Measurements from ENCODE around the gene COL18A1.

COL18A1 gene

GRCh38 chr21:45393833-45394638, 10.9 kb upstream of the COL18A1 start:
- DNase-seq (ENCODE audit: insufficient read length, low spot score) (no peak), FAIRE-seq (no peak)
- TF ChIP-seq CTCF (IDR thresholded peaks at IDR 0.05; ENCODE audit: insufficient read depth, missing control alignments), result no peak

- no peak for FAIRE-seq
- DNase-seq (ENCODE audit: insufficient read length, low spot score), result no peak
- TF ChIP-seq CTCF (IDR thresholded peaks at IDR 0.05; ENCODE audit: insufficient read depth, missing control alignments), result no peak
Measured at GRCh38 chr21:45396620-45396995, 8.4 kb upstream of the COL18A1 start.

GRCh38 chr21:45397381-45397780, 7.6 kb upstream of the COL18A1 start:
- no peak for FAIRE-seq
- DNase-seq (ENCODE audit: insufficient read length, low spot score), result no peak
- TF ChIP-seq CTCF (IDR thresholded peaks at IDR 0.05; ENCODE audit: insufficient read depth, missing control alignments), result no peak

- FAIRE-seq (no peak), DNase-seq (ENCODE audit: insufficient read length, low spot score) (no peak)
- TF ChIP-seq CTCF (IDR thresholded peaks at IDR 0.05; ENCODE audit: insufficient read depth, missing control alignments), result no peak
Measured at GRCh38 chr21:45401054-45401518, 3.9 kb upstream of the COL18A1 start.

GRCh38 chr21:45401916-45402900, 2.8 kb upstream of the COL18A1 start:
- FAIRE-seq (no peak), DNase-seq (ENCODE audit: insufficient read length, low spot score) (no peak)
- no peak for TF ChIP-seq CTCF (IDR thresholded peaks at IDR 0.05; ENCODE audit: insufficient read depth, missing control alignments)

- FAIRE-seq, result no peak
- DNase-seq (ENCODE audit: insufficient read length, low spot score), result no peak
- TF ChIP-seq CTCF (IDR thresholded peaks at IDR 0.05; ENCODE audit: insufficient read depth, missing control alignments), result no peak
Measured at GRCh38 chr21:45403133-45403824, 1.7 kb upstream of the COL18A1 start.

Measured in D721Med (cell line).